Endodermal cell (in vitro differentiated cells): ENCODE results near the gene PXMP4. TPM values are rescaled to one million over a fixed set of nuclear protein-coding genes. Genes with fewer than 3 reads are reported as not detected.

ENCODE experiments used
- DNase-seq: peaks from one replicate; pipeline ENCODE4 v3.0.0-alpha.2; 2017
- H3K27ac ChIP-seq: 2 replicates; pipeline ENCODE4 v1.5.1; 2013; ENCODE audit warnings: mild to moderate bottlenecking, low read depth, low read length, moderate library complexity
- H3K27me3 ChIP-seq: 2 replicates; pipeline ENCODE4 v1.6.1; 2013; ENCODE audit warnings: mild to moderate bottlenecking, low read length, moderate library complexity; ENCODE audit not compliant: insufficient read depth, control insufficient read depth, poor library complexity, severe bottlenecking
- H3K36me3 ChIP-seq: 2 replicates; pipeline ENCODE4 v1.7.0; 2013; ENCODE audit warnings: mild to moderate bottlenecking, low read length, moderate library complexity; ENCODE audit not compliant: control insufficient read depth, insufficient read depth
- H3K4me1 ChIP-seq: one replicate; pipeline ENCODE4 v1.7.0; 2013; ENCODE audit warnings: low read length; ENCODE audit not compliant: control insufficient read depth, insufficient read depth
- H3K4me3 ChIP-seq: 2 replicates; pipeline ENCODE4 v1.5.1; 2013; ENCODE audit warnings: mild to moderate bottlenecking, low read length, moderate library complexity
- H3K9ac ChIP-seq: 2 replicates; pipeline ENCODE4 v1.6.1; 2013; ENCODE audit warnings: mild to moderate bottlenecking, low read length, moderate library complexity; ENCODE audit not compliant: poor library complexity, severe bottlenecking; ENCODE audit errors: extremely low read depth
- H3K9me3 ChIP-seq: 2 replicates; pipeline ENCODE4 v1.6.1; 2013; ENCODE audit warnings: mild to moderate bottlenecking, low read length, moderate library complexity; ENCODE audit not compliant: control insufficient read depth
- H3K27ac Mint-ChIP-seq: 2 replicates; pipeline ENCODE4 v1.8.0; 2020; ENCODE audit warnings: mixed read lengths
- H3K27me3 Mint-ChIP-seq: 2 replicates; pipeline ENCODE4 v1.8.0; 2021; ENCODE audit warnings: mild to moderate bottlenecking, mixed read lengths; ENCODE audit not compliant: insufficient read depth
- H3K36me3 Mint-ChIP-seq: 2 replicates; pipeline ENCODE4 v1.8.0; 2020; ENCODE audit warnings: low read depth, mixed read lengths
- H3K4me1 Mint-ChIP-seq: 2 replicates; pipeline ENCODE4 v1.8.0; 2020; ENCODE audit warnings: mixed read lengths
- H3K4me3 Mint-ChIP-seq: 2 replicates; pipeline ENCODE4 v1.8.0; 2020; ENCODE audit warnings: mild to moderate bottlenecking, moderate library complexity, mixed read lengths
- H3K9me3 Mint-ChIP-seq: 2 replicates; pipeline ENCODE4 v1.8.0; 2020; ENCODE audit warnings: mild to moderate bottlenecking, mixed read lengths
- WGBS, 2 experiments: methylation state at CpG; one replicate each; pipeline versions ENCODE4 v1.1.5 to v1.1.7; 2013; ENCODE audit warnings: missing lambda C conversion rate in 2 of 2, mixed read lengths in 1 of 2; ENCODE audit not compliant: insufficient coverage in 1 of 2, insufficient read length in 1 of 2; 5-methylcytosine and 5-hydroxymethylcytosine counted together
- total RNA-seq, 2 donors: library from RNA; stranded (reverse); fragmentation: NEBNext Ultra II Directional in 1 of 2; extraction: Animal tissue kit (Norgen Biotek cat#: 25700) in 1 of 2; gene quantifications; 2 replicates in 1 of 2; 3 replicates in 1 of 2; pipeline ENCODE4 v1.2.1, GENCODE V29; 2021
- TF ChIP-seq, protein P1 (sequence below): fragments of 200-600 bp; sonication (generic); conservative IDR thresholded peaks from 2 replicates; pipeline ENCODE4 v1.5.0; 2021; ENCODE audit warnings: antibody characterized with exemption, mild to moderate bottlenecking

The PXMP4 gene
- total RNA-seq, 2 donors from 2014 or later: 1.5 to 3.8 TPM

DNA sequence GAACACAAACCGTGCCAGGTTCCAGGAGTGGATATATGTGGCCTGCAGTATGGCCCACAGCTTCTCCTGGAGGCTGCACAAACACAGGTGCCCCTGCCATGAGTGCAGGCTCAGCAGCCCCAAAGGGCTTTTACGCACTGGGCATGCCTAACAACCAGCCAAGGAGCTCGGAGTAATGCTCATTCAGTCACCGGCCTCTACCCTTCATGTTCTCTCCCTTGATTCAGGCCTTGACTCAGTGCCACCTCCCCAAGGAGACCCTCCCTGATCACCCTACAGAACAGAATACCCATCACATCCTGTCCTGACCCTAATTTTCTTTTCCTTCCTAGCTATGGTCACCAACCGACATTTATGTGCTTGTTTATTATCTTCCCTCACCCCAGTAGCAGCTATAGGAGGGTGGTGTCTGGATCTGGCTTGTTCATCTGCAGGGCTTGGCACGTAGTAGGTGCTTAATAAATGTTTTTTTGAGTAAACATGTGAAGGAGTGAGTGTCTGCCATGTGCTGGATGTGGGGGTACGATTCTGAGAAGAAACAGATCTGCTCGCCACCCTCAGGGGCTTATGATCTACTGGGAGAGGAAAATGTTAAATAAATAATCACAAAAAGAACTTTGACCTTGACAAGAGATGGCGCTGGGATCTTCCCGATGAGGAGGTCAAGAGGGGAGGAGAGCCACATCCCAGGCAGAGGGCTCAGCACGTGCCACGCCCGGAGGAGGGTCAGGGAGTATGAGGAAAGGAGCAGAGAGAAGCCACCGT lies 9.2 kb downstream of the PXMP4 start:
- 90 to 91% methylated on average over 9 to 14 of the region's 14 CpGs for WGBS, 2 experiments
- TF ChIP-seq, protein P1, sequence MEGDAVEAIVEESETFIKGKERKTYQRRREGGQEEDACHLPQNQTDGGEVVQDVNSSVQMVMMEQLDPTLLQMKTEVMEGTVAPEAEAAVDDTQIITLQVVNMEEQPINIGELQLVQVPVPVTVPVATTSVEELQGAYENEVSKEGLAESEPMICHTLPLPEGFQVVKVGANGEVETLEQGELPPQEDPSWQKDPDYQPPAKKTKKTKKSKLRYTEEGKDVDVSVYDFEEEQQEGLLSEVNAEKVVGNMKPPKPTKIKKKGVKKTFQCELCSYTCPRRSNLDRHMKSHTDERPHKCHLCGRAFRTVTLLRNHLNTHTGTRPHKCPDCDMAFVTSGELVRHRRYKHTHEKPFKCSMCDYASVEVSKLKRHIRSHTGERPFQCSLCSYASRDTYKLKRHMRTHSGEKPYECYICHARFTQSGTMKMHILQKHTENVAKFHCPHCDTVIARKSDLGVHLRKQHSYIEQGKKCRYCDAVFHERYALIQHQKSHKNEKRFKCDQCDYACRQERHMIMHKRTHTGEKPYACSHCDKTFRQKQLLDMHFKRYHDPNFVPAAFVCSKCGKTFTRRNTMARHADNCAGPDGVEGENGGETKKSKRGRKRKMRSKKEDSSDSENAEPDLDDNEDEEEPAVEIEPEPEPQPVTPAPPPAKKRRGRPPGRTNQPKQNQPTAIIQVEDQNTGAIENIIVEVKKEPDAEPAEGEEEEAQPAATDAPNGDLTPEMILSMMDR: no peak

DNA sequence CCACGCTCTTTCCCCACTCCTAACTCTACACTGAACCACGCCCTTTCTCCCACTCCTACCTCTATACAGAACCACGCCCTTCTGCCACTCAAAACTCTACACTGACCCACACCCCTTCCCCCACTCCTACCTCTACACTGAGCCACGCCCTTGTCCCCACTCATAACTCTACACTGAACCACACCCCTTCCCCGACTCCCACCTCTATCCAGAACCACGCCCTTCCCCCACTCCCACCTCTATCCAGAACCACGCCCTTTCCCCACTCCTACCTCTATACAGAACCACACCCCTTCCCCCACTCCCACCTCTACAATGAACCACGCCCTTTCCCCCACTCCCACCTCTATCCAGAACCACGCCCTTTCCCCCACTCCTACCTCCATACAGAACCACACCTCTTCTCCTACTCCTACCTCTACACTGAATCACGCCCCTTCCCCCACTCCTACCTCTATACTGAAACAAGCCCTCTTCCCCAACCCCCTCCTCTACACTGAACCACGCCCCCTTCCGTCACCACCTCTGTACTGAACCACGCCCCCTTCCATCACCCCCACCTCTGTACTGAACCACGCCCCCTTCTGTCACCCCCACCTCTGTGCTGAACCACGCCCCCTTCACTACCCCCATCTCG lies 10.1 kb downstream of the PXMP4 start:
- peak; percentile 74 for DNase-seq
- no peaks in the 10 kb centered on the region for H3K4me1 Mint-ChIP-seq

More for the DNA sequence above, 9.2 kb downstream of the PXMP4 start:
- Mint-ChIP-seq H3K4me3 (no peak overlapping the region), H3K27me3 (no peaks in the 10 kb centered on the region), H3K27ac (no peak overlapping the region), H3K4me1 (no peaks in the 10 kb centered on the region), H3K9me3 (no peaks in the 10 kb centered on the region), H3K36me3 (no peaks in the 10 kb centered on the region)
- DNase-seq: no peak
- Histone ChIP-seq H3K9ac (no peak overlapping the region), H3K4me1 (no peaks in the 10 kb centered on the region), H3K9me3 (no peaks in the 10 kb centered on the region), H3K4me3 (no peak overlapping the region), H3K27me3 (no peaks in the 10 kb centered on the region), H3K27ac (no peak overlapping the region), H3K36me3 (no peaks in the 10 kb centered on the region)

DNA sequence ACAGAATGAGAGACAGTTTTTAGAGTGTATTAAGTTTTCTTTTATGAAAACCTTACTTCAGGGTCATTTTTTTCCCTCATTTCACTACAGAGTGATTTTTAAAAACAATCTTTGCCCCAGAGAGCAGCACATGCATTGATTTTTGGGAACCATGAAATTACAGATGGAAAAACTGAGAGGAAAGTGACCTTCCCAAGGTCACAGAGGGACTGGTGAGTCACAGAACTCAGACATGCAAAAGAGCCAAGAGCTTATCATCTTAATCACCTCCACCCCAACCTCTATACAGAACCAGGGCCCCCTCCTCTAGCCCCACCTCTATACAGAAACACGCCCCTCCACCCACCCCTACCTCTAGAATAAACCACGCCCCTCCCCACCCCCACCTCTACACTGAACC lies 10.7 kb downstream of the PXMP4 start:
- no peaks in the 10 kb centered on the region for H3K4me1 ChIP-seq

More for the DNA sequence above, 10.1 kb downstream of the PXMP4 start:
- WGBS, 2 experiments: 89 to 94% methylated on average over 4 to 12 of the region's 16 CpGs
- TF ChIP-seq, protein P1: no peak
- Histone ChIP-seq H3K9ac (no peak overlapping the region), H3K4me3 (no peak overlapping the region), H3K36me3 (no peaks in the 10 kb centered on the region), H3K27me3 (no peaks in the 10 kb centered on the region), H3K9me3 (no peaks in the 10 kb centered on the region), H3K4me1 (no peaks in the 10 kb centered on the region), H3K27ac (no peak overlapping the region)
- H3K27me3 Mint-ChIP-seq: no peaks in the 10 kb centered on the region
- no peaks in the 10 kb centered on the region for H3K9me3 Mint-ChIP-seq
- H3K27ac Mint-ChIP-seq: no peak overlapping the region
- no peaks in the 10 kb centered on the region for H3K36me3 Mint-ChIP-seq
- no peak overlapping the region for H3K4me3 Mint-ChIP-seq

More for the DNA sequence above, 10.7 kb downstream of the PXMP4 start:
- Histone ChIP-seq H3K9me3 (no peaks in the 10 kb centered on the region), H3K27me3 (no peaks in the 10 kb centered on the region), H3K36me3 (no peaks in the 10 kb centered on the region), H3K4me3 (no peak overlapping the region), H3K9ac (no peak overlapping the region), H3K27ac (no peak overlapping the region)
- Mint-ChIP-seq H3K27ac (no peak overlapping the region), H3K4me1 (no peaks in the 10 kb centered on the region), H3K9me3 (peaks cover 3% of the 10 kb centered on the region), H3K36me3 (no peaks in the 10 kb centered on the region), H3K4me3 (no peak overlapping the region), H3K27me3 (no peaks in the 10 kb centered on the region)
- TF ChIP-seq, protein P1: no peak
- no peak for DNase-seq
- 92% methylated on average over 1 of the region's 2 CpGs; no CpG with 5 or more reads in 1 of the 2 experiments for WGBS, 2 experiments
